Esophagus muscularis mucosa (tissue), 4 donors: ENCODE results near the gene TSEN15. TPM values are rescaled to one million over a fixed set of nuclear protein-coding genes. Genes with fewer than 3 reads are reported as not detected.
A peak's percentile ranks its signal among the peaks of the same experiment; 100 is the strongest.

Experiments used
- DNase-seq: peaks from one replicate; pipeline ENCODE4 v3.0.0-alpha.2; 2017; ENCODE audit errors: extremely low spot score
- H3K27ac ChIP-seq, 4 donors: fragments of 200-600 bp; sonication (generic); replicated peaks in 1 of 4; 1 replicate in 3 of 4; 2 replicates in 1 of 4; pipeline ENCODE4 v1.5.1; 2016 to 2019; ENCODE audit warnings: mild to moderate bottlenecking in 1 of 4
- H3K27me3 ChIP-seq, 4 donors: fragments of 200-600 bp; sonication (generic); one replicate each; pipeline versions ENCODE4 v1.5.1 to v1.6.0; 2016 to 2019
- H3K36me3 ChIP-seq, 4 donors: fragments of 200-600 bp; sonication (generic); one replicate each; pipeline ENCODE4 v1.5.1; 2016 to 2019
- H3K4me1 ChIP-seq, 4 donors: fragments of 200-600 bp; sonication (generic); one replicate each; pipeline ENCODE4 v1.5.1; 2016 to 2019
- H3K4me3 ChIP-seq, 4 donors: fragments of 200-600 bp; sonication (generic); 1 replicate in 2 of 4; 2 replicates in 2 of 4; pipeline ENCODE4 v1.5.1; 2016 to 2019; ENCODE audit warnings: mild to moderate bottlenecking in 4 of 4, moderate library complexity in 1 of 4
- H3K9me3 ChIP-seq, 4 donors: fragments of 200-600 bp; sonication (generic); 1 replicate in 3 of 4; 2 replicates in 1 of 4; pipeline ENCODE4 v1.5.1; 2016 to 2019
- CTCF ChIP-seq, 3 experiments: fragments of 200-600 bp in 2 of 3; fragments of 450-650 bp in 1 of 3; sonication (generic) in 2 of 3; IDR thresholded peaks; one replicate each; pipeline ENCODE4 v1.5.1; 2017 to 2019; ENCODE audit warnings: antibody characterized with exemption in 3 of 3, mild to moderate bottlenecking in 2 of 3, moderate library complexity in 1 of 3
- EP300 ChIP-seq: sonication (generic); formaldehyde crosslinking; IDR thresholded peaks from one replicate; pipeline ENCODE4 v1.6.1; 2017; ENCODE audit warnings: antibody characterized with exemption
- POLR2A ChIP-seq: fragments of 450-650 bp; IDR thresholded peaks from one replicate; pipeline ENCODE4 v1.6.1; 2017; ENCODE audit warnings: antibody characterized with exemption, moderate library complexity, mild to moderate bottlenecking, low read depth
- POLR2AphosphoS5 ChIP-seq, 2 donors: sonication (generic); formaldehyde crosslinking; IDR thresholded peaks; one replicate each; pipeline ENCODE4 v1.6.1; 2017; ENCODE audit warnings: antibody characterized with exemption in 2 of 2
- WGBS: methylation state at CpG from one replicate; pipeline ENCODE4 v1.1.5; 2018; 5-methylcytosine and 5-hydroxymethylcytosine counted together
- intact Hi-C: fragments of 100-400 bp; cut with DNase I; formaldehyde crosslinking; loops from one replicate; pipeline ENCODE4 v1.15.1; 2023
- total RNA-seq, 4 donors: library from RNA; depleted of rRNA; stranded (reverse); fragments of >200 nt; gene quantifications; one replicate each; pipeline versions ENCODE4 v1.1.0 to v1.2.1, GENCODE V29; 2016

The TSEN15 gene
- total RNA-seq, 4 donors from 2014 or later = 27.3 to 52.3 (median 33.4) TPM

- H3K27me3 ChIP-seq = no peaks in the 10 kb centered on the region
- H3K36me3 ChIP-seq = no peaks in the 10 kb centered on the region
- no peak overlapping the region for H3K27ac ChIP-seq
- intact Hi-C loops = no loop called here
- whole genome bisulfite sequencing = 80% methylated on average over 4 of the region's 4 CpGs
- DNase-seq = no peak
- peaks cover 19 to 27% (median 25%) of the 10 kb centered on the region in 4 donors for H3K4me1 ChIP-seq
- no peaks in the 10 kb centered on the region for H3K9me3 ChIP-seq
- no peak overlapping the region for H3K4me3 ChIP-seq
- no peak for TF ChIP-seq POLR2AphosphoS5 (IDR thresholded peaks at IDR 0.05)
- no peak for TF ChIP-seq CTCF (IDR thresholded peaks at IDR 0.05)
- TF ChIP-seq EP300 = no peak
- no peak for TF ChIP-seq POLR2A
These were observed 2.8 kb upstream of the TSEN15 start for GRCh38 chr1:184048561-184049240.

- DNase-seq = no peak
- no peak overlapping the region for H3K4me3 ChIP-seq
- peaks cover 0 to under 1% (median 0%) of the 10 kb centered on the region in 4 donors for H3K36me3 ChIP-seq
- 96% methylated on average over 2 of the region's 2 CpGs for WGBS
- TF ChIP-seq POLR2AphosphoS5 (IDR thresholded peaks at IDR 0.05) (no peak), EP300 (no peak), CTCF (IDR thresholded peaks at IDR 0.05) (no peak), POLR2A (no peak)
- H3K27ac ChIP-seq = no peak overlapping the region
- no peaks in the 10 kb centered on the region for H3K9me3 ChIP-seq
- intact Hi-C loops = no loop called here
- no peaks in the 10 kb centered on the region for H3K27me3 ChIP-seq
- peaks cover 25 to 33% (median 29%) of the 10 kb centered on the region in 4 donors for H3K4me1 ChIP-seq
These were observed 2.2 kb upstream of the TSEN15 start for GRCh38 chr1:184049291-184049690.

- intact Hi-C loops = no loop called here
- Histone ChIP-seq H3K36me3 (peaks cover 0 to 7% (median 1%) of the 10 kb centered on the region in 4 donors), H3K4me1 (peaks cover 26 to 36% (median 31%) of the 10 kb centered on the region in 4 donors), H3K27ac (no peak overlapping the region), H3K27me3 (no peaks in the 10 kb centered on the region), H3K4me3 (no peak overlapping the region), H3K9me3 (no peaks in the 10 kb centered on the region)
- TF ChIP-seq CTCF (IDR thresholded peaks at IDR 0.05) (no peak), POLR2A (no peak), EP300 (no peak), POLR2AphosphoS5 (IDR thresholded peaks at IDR 0.05) (no peak)
- 90% methylated on average over 2 of the region's 2 CpGs for WGBS
- no peak for DNase-seq
These were observed 1.6 kb upstream of the TSEN15 start for GRCh38 chr1:184049836-184050468.

GRCh38 chr1:184050636-184051035 is 894 bp upstream of the TSEN15 start:
- H3K27me3 ChIP-seq = no peaks in the 10 kb centered on the region
- no peaks in the 10 kb centered on the region for H3K9me3 ChIP-seq
- H3K4me1 ChIP-seq = peaks cover 26 to 36% (median 31%) of the 10 kb centered on the region in 4 donors
- H3K36me3 ChIP-seq = peaks cover 0 to 10% (median 4%) of the 10 kb centered on the region in 4 donors
- peak overlapping the region; percentile 85 to 87 (median 86) for H3K27ac ChIP-seq
- H3K4me3 ChIP-seq = peak overlapping the region; percentile 68 to 89 (median 87)
- intact Hi-C loops = no loop called here
- TF ChIP-seq CTCF (IDR thresholded peaks at IDR 0.05) = no peak
- no peak for TF ChIP-seq EP300
- no peak for TF ChIP-seq POLR2AphosphoS5 (IDR thresholded peaks at IDR 0.05)
- no peak for TF ChIP-seq POLR2A
- no peak for DNase-seq
